GM21367 (cell line): ENCODE data around the gene TFAP2A.

ENCODE experiments used
- ATAC-seq: cut with Tn5 transposase; IDR thresholded peaks from one replicate; pipeline ENCODE4 v1.9.1; 2021; ENCODE audit not compliant: unreplicated experiment

Gene TFAP2A

GRCh38 chr6:10414756-10415616 lies at the start of gene TFAP2A:
TFAP2A (minus strand) TSS chr6:10415074; CDS start chr6:10414991, 83 bp downstream.
- ATAC-seq, result no peak

GRCh38 chr6:10463491-10464481 lies 48.9 kb upstream of the TFAP2A start:
- ATAC-seq, result no peak

GRCh38 chr6:10463040-10463439 lies 48.2 kb upstream of the TFAP2A start:
- no peak for ATAC-seq

GRCh38 chr6:10461850-10462249 lies 47.0 kb upstream of the TFAP2A start:
- no peak for ATAC-seq

- ATAC-seq, result peak; percentile 89
Measured at GRCh38 chr6:10460096-10460495, 45.2 kb upstream of the TFAP2A start.

- no peak for ATAC-seq
Measured at GRCh38 chr6:10458287-10458686, 43.4 kb upstream of the TFAP2A start.

GRCh38 chr6:10453596-10453995 lies 38.7 kb upstream of the TFAP2A start:
- ATAC-seq, result no peak

GRCh38 chr6:10451828-10452509 lies 37.1 kb upstream of the TFAP2A start:
- no peak for ATAC-seq

GRCh38 chr6:10451394-10451793 lies 36.5 kb upstream of the TFAP2A start:
- no peak for ATAC-seq

GRCh38 chr6:10449751-10450150 lies 34.9 kb upstream of the TFAP2A start:
- no peak for ATAC-seq

GRCh38 chr6:10448096-10448495 lies 33.2 kb upstream of the TFAP2A start:
- ATAC-seq, result no peak

GRCh38 chr6:10446548-10446947 lies 31.7 kb upstream of the TFAP2A start:
- no peak for ATAC-seq

- no peak for ATAC-seq
Measured at GRCh38 chr6:10441655-10442009, 26.8 kb upstream of the TFAP2A start.

- no peak for ATAC-seq
Measured at GRCh38 chr6:10441004-10441654, 26.3 kb upstream of the TFAP2A start.

- ATAC-seq, result no peak
Measured at GRCh38 chr6:10437891-10438290, 23.0 kb upstream of the TFAP2A start.

- no peak for ATAC-seq
Measured at GRCh38 chr6:10434235-10434634, 19.4 kb upstream of the TFAP2A start.

- ATAC-seq, result no peak
Measured at GRCh38 chr6:10433322-10433721, 18.4 kb upstream of the TFAP2A start.

GRCh38 chr6:10431423-10432164 lies 16.7 kb upstream of the TFAP2A start:
- no peak for ATAC-seq

GRCh38 chr6:10429638-10430427 lies 15.0 kb upstream of the TFAP2A start:
- ATAC-seq, result peak; percentile 75
